GM23338 (cell line): ENCODE measurements around the gene CPSF3. TPM values are rescaled to one million over a fixed set of nuclear protein-coding genes. Genes with fewer than 3 reads are reported as not detected.
"Not testable (repeated sequence)": the region's sequence is repeated elsewhere in the genome, so short reads cannot be mapped to it uniquely, and the experiment has no call there.

ENCODE experiments used
- ATAC-seq: fragments of 200-7000 bp; cut with Tn5 transposase; 3 replicates; pipeline ENCODE4 v1.9.1; 2020
- DNase-seq: peaks from one replicate; pipeline ENCODE4 v3.0.0-alpha.2; 2015; ENCODE audit warnings: low spot score
- H2AFZ ChIP-seq: fragments of 200-600 bp; sonication (generic); 2 replicates; pipeline ENCODE4 v1.8.0; 2016; ENCODE audit warnings: antibody characterized with exemption, mild to moderate bottlenecking, moderate library complexity
- H3F3A ChIP-seq: fragments of 200-600 bp; sonication (generic); replicated peaks from 2 replicates; pipeline ENCODE4 v1.8.0; 2017; ENCODE audit warnings: antibody characterized with exemption, mixed run types, low read depth
- H3K27ac ChIP-seq: fragments of 200-600 bp; sonication (generic); 2 replicates; pipeline ENCODE4 v1.6.1; 2016; ENCODE audit warnings: low read depth
- H3K27me3 ChIP-seq: fragments of 200-600 bp; sonication (generic); 2 replicates; pipeline ENCODE4 v1.8.0; 2016; ENCODE audit warnings: mild to moderate bottlenecking, mixed run types, moderate library complexity; ENCODE audit not compliant: insufficient read depth
- H3K36me3 ChIP-seq: fragments of 200-600 bp; sonication (generic); 2 replicates; pipeline ENCODE4 v1.8.0; 2016; ENCODE audit warnings: mild to moderate bottlenecking; ENCODE audit not compliant: insufficient read depth
- H3K4me1 ChIP-seq: fragments of 200-600 bp; sonication (generic); 2 replicates; pipeline ENCODE4 v1.8.0; 2016; ENCODE audit warnings: mild to moderate bottlenecking, moderate library complexity; ENCODE audit not compliant: insufficient read depth
- H3K4me2 ChIP-seq: fragments of 200-600 bp; sonication (generic); 2 replicates; pipeline ENCODE4 v1.7.1; 2017; ENCODE audit warnings: mixed run types
- H3K4me3 ChIP-seq: fragments of 200-600 bp; sonication (generic); 2 replicates; pipeline ENCODE4 v1.6.1; 2016; ENCODE audit warnings: mixed run types
- H3K79me2 ChIP-seq: fragments of 200-600 bp; sonication (generic); replicated peaks from 2 replicates; pipeline ENCODE4 v1.8.0; 2017; ENCODE audit warnings: mild to moderate bottlenecking; ENCODE audit not compliant: insufficient read depth
- H3K9me2 ChIP-seq: fragments of 200-600 bp; sonication (generic); 2 replicates; pipeline ENCODE4 v1.8.0; 2017; ENCODE audit not compliant: insufficient read depth
- H4K20me1 ChIP-seq: fragments of 200-600 bp; sonication (generic); replicated peaks from 2 replicates; pipeline ENCODE4 v1.8.0; 2017; ENCODE audit warnings: mild to moderate bottlenecking; ENCODE audit not compliant: insufficient read depth
- H3K27ac Mint-ChIP-seq: 2 replicates; pipeline ENCODE4 v1.8.0; 2020; ENCODE audit warnings: inconsistent platforms, mild to moderate bottlenecking, moderate library complexity, mixed read lengths
- H3K27me3 Mint-ChIP-seq: 3 replicates; pipeline ENCODE4 v1.8.0; 2022; ENCODE audit warnings: low read depth, mild to moderate bottlenecking, moderate library complexity, mixed read lengths, inconsistent platforms; ENCODE audit not compliant: insufficient read depth, poor library complexity
- H3K36me3 Mint-ChIP-seq: 3 replicates; pipeline ENCODE4 v1.8.0; 2021; ENCODE audit warnings: low read depth, mild to moderate bottlenecking, inconsistent platforms, moderate library complexity, mixed read lengths
- H3K4me1 Mint-ChIP-seq: 3 replicates; pipeline ENCODE4 v1.8.0; 2020; ENCODE audit warnings: mild to moderate bottlenecking, inconsistent platforms, mixed read lengths
- H3K4me3 Mint-ChIP-seq: 3 replicates; pipeline ENCODE4 v1.8.0; 2021; ENCODE audit warnings: moderate library complexity, mild to moderate bottlenecking, inconsistent platforms, mixed read lengths
- H3K9me3 Mint-ChIP-seq: 3 replicates; pipeline ENCODE4 v1.8.0; 2020; ENCODE audit warnings: moderate library complexity, mild to moderate bottlenecking, inconsistent platforms, mixed read lengths
- EZH2 ChIP-seq: fragments of 200-600 bp; sonication (generic); IDR thresholded peaks from one replicate; pipeline ENCODE4 v1.8.0; 2017; ENCODE audit warnings: antibody characterized with exemption, mild to moderate bottlenecking, low read depth; ENCODE audit not compliant: unreplicated experiment
- EZH2phosphoT487 ChIP-seq: fragments of 200-600 bp; sonication (generic); IDR thresholded peaks from one replicate; pipeline ENCODE4 v1.8.1; 2018; ENCODE audit warnings: antibody characterized with exemption; ENCODE audit not compliant: unreplicated experiment
- NANOG ChIP-seq: IDR thresholded peaks from 2 replicates; pipeline ENCODE4 v1.6.1; 2016; ENCODE audit warnings: antibody characterized with exemption, borderline replicate concordance
- POLR2AphosphoS5 ChIP-seq: IDR thresholded peaks from 2 replicates; pipeline ENCODE4 v1.6.1; 2016; ENCODE audit warnings: antibody characterized with exemption, low read depth
- ZNF114 ChIP-seq: fragments of 250-450 bp; sonication (Bioruptor Pico); IDR thresholded peaks from 2 replicates; pipeline ENCODE4 v1.5.0; 2020; ENCODE audit warnings: mild to moderate bottlenecking, moderate library complexity
- ZNF331 ChIP-seq: fragments of 250-450 bp; sonication (Bioruptor Pico); IDR thresholded peaks from 2 replicates; pipeline ENCODE4 v1.5.0; 2020; ENCODE audit warnings: low read depth, mild to moderate bottlenecking, moderate library complexity
- polyA plus RNA-seq: library from polyadenylated mRNA; unstranded; fragments of >200 nt; fragmentation: Nextera tagmentation; extraction: Ambion mirVana; gene quantifications from 2 replicates; pipeline ENCODE4 v1.2.1, GENCODE V29; 2016
- total RNA-seq: library from RNA; depleted of rRNA; stranded (reverse); fragments of >200 nt; shearing (Covaris generic); gene quantifications from 2 replicates; pipeline ENCODE4 v1.2.3, GENCODE V29; 2014
- TF ChIP-seq, protein P1 (sequence below): fragments of 250-450 bp; sonication (Bioruptor Pico); IDR thresholded peaks from 2 replicates; pipeline ENCODE4 v1.5.0; 2020; ENCODE audit warnings: mild to moderate bottlenecking, moderate library complexity

CPSF3 gene
- total and polyA plus RNA-seq, 2 experiments from 2014 or later, result 77.1 to 105 TPM

- TF ChIP-seq, protein P1, sequence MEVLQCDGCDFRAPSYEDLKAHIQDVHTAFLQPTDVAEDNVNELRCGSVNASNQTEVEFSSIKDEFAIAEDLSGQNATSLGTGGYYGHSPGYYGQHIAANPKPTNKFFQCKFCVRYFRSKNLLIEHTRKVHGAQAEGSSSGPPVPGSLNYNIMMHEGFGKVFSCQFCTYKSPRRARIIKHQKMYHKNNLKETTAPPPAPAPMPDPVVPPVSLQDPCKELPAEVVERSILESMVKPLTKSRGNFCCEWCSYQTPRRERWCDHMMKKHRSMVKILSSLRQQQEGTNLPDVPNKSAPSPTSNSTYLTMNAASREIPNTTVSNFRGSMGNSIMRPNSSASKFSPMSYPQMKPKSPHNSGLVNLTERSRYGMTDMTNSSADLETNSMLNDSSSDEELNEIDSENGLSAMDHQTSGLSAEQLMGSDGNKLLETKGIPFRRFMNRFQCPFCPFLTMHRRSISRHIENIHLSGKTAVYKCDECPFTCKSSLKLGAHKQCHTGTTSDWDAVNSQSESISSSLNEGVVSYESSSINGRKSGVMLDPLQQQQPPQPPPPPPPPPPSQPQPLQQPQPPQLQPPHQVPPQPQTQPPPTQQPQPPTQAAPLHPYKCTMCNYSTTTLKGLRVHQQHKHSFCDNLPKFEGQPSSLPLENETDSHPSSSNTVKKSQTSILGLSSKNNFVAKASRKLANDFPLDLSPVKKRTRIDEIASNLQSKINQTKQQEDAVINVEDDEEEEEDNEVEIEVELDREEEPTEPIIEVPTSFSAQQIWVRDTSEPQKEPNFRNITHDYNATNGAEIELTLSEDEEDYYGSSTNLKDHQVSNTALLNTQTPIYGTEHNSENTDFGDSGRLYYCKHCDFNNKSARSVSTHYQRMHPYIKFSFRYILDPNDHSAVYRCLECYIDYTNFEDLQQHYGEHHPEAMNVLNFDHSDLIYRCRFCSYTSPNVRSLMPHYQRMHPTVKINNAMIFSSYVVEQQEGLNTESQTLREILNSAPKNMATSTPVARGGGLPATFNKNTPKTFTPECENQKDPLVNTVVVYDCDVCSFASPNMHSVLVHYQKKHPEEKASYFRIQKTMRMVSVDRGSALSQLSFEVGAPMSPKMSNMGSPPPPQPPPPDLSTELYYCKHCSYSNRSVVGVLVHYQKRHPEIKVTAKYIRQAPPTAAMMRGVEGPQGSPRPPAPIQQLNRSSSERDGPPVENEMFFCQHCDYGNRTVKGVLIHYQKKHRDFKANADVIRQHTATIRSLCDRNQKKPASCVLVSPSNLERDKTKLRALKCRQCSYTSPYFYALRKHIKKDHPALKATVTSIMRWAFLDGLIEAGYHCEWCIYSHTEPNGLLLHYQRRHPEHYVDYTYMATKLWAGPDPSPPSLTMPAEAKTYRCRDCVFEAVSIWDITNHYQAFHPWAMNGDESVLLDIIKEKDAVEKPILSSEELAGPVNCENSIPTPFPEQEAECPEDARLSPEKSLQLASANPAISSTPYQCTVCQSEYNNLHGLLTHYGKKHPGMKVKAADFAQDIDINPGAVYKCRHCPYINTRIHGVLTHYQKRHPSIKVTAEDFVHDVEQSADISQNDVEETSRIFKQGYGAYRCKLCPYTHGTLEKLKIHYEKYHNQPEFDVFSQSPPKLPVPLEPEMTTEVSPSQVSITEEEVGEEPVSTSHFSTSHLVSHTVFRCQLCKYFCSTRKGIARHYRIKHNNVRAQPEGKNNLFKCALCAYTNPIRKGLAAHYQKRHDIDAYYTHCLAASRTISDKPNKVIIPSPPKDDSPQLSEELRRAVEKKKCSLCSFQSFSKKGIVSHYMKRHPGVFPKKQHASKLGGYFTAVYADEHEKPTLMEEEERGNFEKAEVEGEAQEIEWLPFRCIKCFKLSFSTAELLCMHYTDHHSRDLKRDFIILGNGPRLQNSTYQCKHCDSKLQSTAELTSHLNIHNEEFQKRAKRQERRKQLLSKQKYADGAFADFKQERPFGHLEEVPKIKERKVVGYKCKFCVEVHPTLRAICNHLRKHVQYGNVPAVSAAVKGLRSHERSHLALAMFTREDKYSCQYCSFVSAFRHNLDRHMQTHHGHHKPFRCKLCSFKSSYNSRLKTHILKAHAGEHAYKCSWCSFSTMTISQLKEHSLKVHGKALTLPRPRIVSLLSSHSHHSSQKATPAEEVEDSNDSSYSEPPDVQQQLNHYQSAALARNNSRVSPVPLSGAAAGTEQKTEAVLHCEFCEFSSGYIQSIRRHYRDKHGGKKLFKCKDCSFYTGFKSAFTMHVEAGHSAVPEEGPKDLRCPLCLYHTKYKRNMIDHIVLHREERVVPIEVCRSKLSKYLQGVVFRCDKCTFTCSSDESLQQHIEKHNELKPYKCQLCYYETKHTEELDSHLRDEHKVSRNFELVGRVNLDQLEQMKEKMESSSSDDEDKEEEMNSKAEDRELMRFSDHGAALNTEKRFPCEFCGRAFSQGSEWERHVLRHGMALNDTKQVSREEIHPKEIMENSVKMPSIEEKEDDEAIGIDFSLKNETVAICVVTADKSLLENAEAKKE (CRISPR knock-in tag), result no peak
- no peak for TF ChIP-seq NANOG
- no peak for TF ChIP-seq ZNF331
Observed at GRCh38 chr2:9508931-9509330, 85.5 kb downstream of the CPSF3 start (continued).

- not testable (repeated sequence) for H3K27me3 ChIP-seq, H3K4me2 ChIP-seq, H3K4me1 ChIP-seq, H3K9me3 Mint-ChIP-seq, H3K79me2 ChIP-seq, H2AFZ ChIP-seq, H3K27ac ChIP-seq, H3K4me3 Mint-ChIP-seq, ATAC-seq, H3K9me2 ChIP-seq, H4K20me1 ChIP-seq, DNase-seq, H3F3A ChIP-seq, H3K27ac Mint-ChIP-seq, H3K27me3 Mint-ChIP-seq, H3K36me3 ChIP-seq, H3K4me3 ChIP-seq, H3K4me1 Mint-ChIP-seq
- peaks cover 26% of the 10 kb centered on the region; the same call in 2 of the 3 replicates for H3K36me3 Mint-ChIP-seq
Observed at GRCh38 chr2:9513946-9514345, 90.5 kb downstream of the CPSF3 start.

- peaks cover 1% of the 10 kb centered on the region for H3K27me3 Mint-ChIP-seq
- peaks cover 8% of the 10 kb centered on the region; the same call in 1 of the 2 replicates for H4K20me1 ChIP-seq
- peaks cover 38% of the 10 kb centered on the region; the same call in 2 of the 3 replicates for H3K36me3 Mint-ChIP-seq
- H3K27ac ChIP-seq, result no peak overlapping the region
- H3K27me3 ChIP-seq, result no peaks in the 10 kb centered on the region
- H2AFZ ChIP-seq, result no peak overlapping the region
- H3K9me2 ChIP-seq, result no peaks in the 10 kb centered on the region
- TF ChIP-seq NANOG, result no peak
- TF ChIP-seq ZNF114 (CRISPR knock-in tag), result no peak
- no peak for TF ChIP-seq EZH2phosphoT487
- no peak for TF ChIP-seq EZH2
- no peak for TF ChIP-seq POLR2AphosphoS5
- H3K4me2 ChIP-seq, result no peak overlapping the region
- DNase-seq, result no peak
- no peaks in the 10 kb centered on the region for H3K9me3 Mint-ChIP-seq
- H3K4me3 ChIP-seq, result no peak overlapping the region
- no peaks in the 10 kb centered on the region for H3K4me1 ChIP-seq
- H3K79me2 ChIP-seq, result no peaks in the 10 kb centered on the region
- no peaks in the 10 kb centered on the region for H3F3A ChIP-seq
- H3K4me3 Mint-ChIP-seq, result no peak overlapping the region
- no peak for ATAC-seq
- H3K27ac Mint-ChIP-seq, result no peak overlapping the region
- H3K36me3 ChIP-seq, result peaks cover 15% of the 10 kb centered on the region
- H3K4me1 Mint-ChIP-seq, result no peaks in the 10 kb centered on the region
Observed at GRCh38 chr2:9517118-9517782, 93.8 kb downstream of the CPSF3 start.
